ENCODE results near the gene SPOCK1. TPM values are rescaled to one million over a fixed set of nuclear protein-coding genes. Genes with fewer than 3 reads are reported as not detected.
"Not testable (repeated sequence)": the region's sequence is repeated elsewhere in the genome, so short reads cannot be mapped to it uniquely, and the experiment has no call there.

Gene SPOCK1
- total RNA-seq, 1 donor, result 54.8 TPM

- TF ChIP-seq CTCF (IDR thresholded peaks at IDR 0.05; ENCODE audit: insufficient read depth, low read depth, low read length), result no peak
- no peak for DNase-seq (ENCODE audit: low read depth)
- H3K4me3 ChIP-seq (ENCODE audit: low read depth, low read length), result no peak overlapping the region
Observed at GRCh38 chr5:137264041-137264440, 235.1 kb downstream of the SPOCK1 start.

- H3K4me3 ChIP-seq (ENCODE audit: low read depth, low read length), result no peak overlapping the region
- TF ChIP-seq CTCF (IDR thresholded peaks at IDR 0.05; ENCODE audit: insufficient read depth, low read depth, low read length), result no peak
- no peak for DNase-seq (ENCODE audit: low read depth)
Observed at GRCh38 chr5:137263371-137264005, 235.6 kb downstream of the SPOCK1 start.

- no peak overlapping the region for H3K4me3 ChIP-seq (ENCODE audit: low read depth, low read length)
- DNase-seq (ENCODE audit: low read depth), result no peak
- no peak for TF ChIP-seq CTCF (IDR thresholded peaks at IDR 0.05; ENCODE audit: insufficient read depth, low read depth, low read length)
Observed at GRCh38 chr5:137262818-137263217, 236.3 kb downstream of the SPOCK1 start.

GRCh38 chr5:137260820-137261695 is 238.1 kb downstream of the SPOCK1 start:
- no peak for TF ChIP-seq CTCF (IDR thresholded peaks at IDR 0.05; ENCODE audit: insufficient read depth, low read depth, low read length)
- no peak for DNase-seq (ENCODE audit: low read depth)
- no peak overlapping the region for H3K4me3 ChIP-seq (ENCODE audit: low read depth, low read length)

GRCh38 chr5:137259115-137259514 is 240.0 kb downstream of the SPOCK1 start:
- not testable (repeated sequence) for DNase-seq (ENCODE audit: low read depth); H3K4me3 ChIP-seq (ENCODE audit: low read depth, low read length)

- H3K4me3 ChIP-seq (ENCODE audit: low read depth, low read length), result no peak overlapping the region
- TF ChIP-seq CTCF (IDR thresholded peaks at IDR 0.05; ENCODE audit: insufficient read depth, low read depth, low read length), result no peak
- DNase-seq (ENCODE audit: low read depth), result peak; percentile 75
Observed at GRCh38 chr5:137254119-137255090, 244.7 kb downstream of the SPOCK1 start.

All from fibroblast of villous mesenchyme (primary cell).